Esophagus muscularis mucosa (tissue), 4 donors: ENCODE data around the gene ACR. TPM values are rescaled to one million over a fixed set of nuclear protein-coding genes. Genes with fewer than 3 reads are reported as not detected.
"Not testable (repeated sequence)": the region's sequence is repeated elsewhere in the genome, so short reads cannot be mapped to it uniquely, and the experiment has no call there.

Experiments used
- DNase-seq: peaks from one replicate; pipeline ENCODE4 v3.0.0-alpha.2; 2017; ENCODE audit errors: extremely low spot score
- H3K27ac ChIP-seq, 4 donors: fragments of 200-600 bp; sonication (generic); replicated peaks in 1 of 4; 1 replicate in 3 of 4; 2 replicates in 1 of 4; pipeline ENCODE4 v1.5.1; 2016 to 2019; ENCODE audit warnings: mild to moderate bottlenecking in 1 of 4
- H3K27me3 ChIP-seq, 4 donors: fragments of 200-600 bp; sonication (generic); one replicate each; pipeline versions ENCODE4 v1.5.1 to v1.6.0; 2016 to 2019
- H3K36me3 ChIP-seq, 4 donors: fragments of 200-600 bp; sonication (generic); one replicate each; pipeline ENCODE4 v1.5.1; 2016 to 2019
- H3K4me1 ChIP-seq, 4 donors: fragments of 200-600 bp; sonication (generic); one replicate each; pipeline ENCODE4 v1.5.1; 2016 to 2019
- H3K4me3 ChIP-seq, 4 donors: fragments of 200-600 bp; sonication (generic); 1 replicate in 2 of 4; 2 replicates in 2 of 4; pipeline ENCODE4 v1.5.1; 2016 to 2019; ENCODE audit warnings: mild to moderate bottlenecking in 4 of 4, moderate library complexity in 1 of 4
- H3K9me3 ChIP-seq, 4 donors: fragments of 200-600 bp; sonication (generic); 1 replicate in 3 of 4; 2 replicates in 1 of 4; pipeline ENCODE4 v1.5.1; 2016 to 2019
- CTCF ChIP-seq, 3 experiments: fragments of 200-600 bp in 2 of 3; fragments of 450-650 bp in 1 of 3; sonication (generic) in 2 of 3; IDR thresholded peaks; one replicate each; pipeline ENCODE4 v1.5.1; 2017 to 2019; ENCODE audit warnings: antibody characterized with exemption in 3 of 3, mild to moderate bottlenecking in 2 of 3, moderate library complexity in 1 of 3
- WGBS: methylation state at CpG from one replicate; pipeline ENCODE4 v1.1.5; 2018; 5-methylcytosine and 5-hydroxymethylcytosine counted together
- intact Hi-C: fragments of 100-400 bp; cut with DNase I; formaldehyde crosslinking; loops from one replicate; pipeline ENCODE4 v1.15.1; 2023
- total RNA-seq, 4 donors: library from RNA; depleted of rRNA; stranded (reverse); fragments of >200 nt; gene quantifications; one replicate each; pipeline versions ENCODE4 v1.1.0 to v1.2.1, GENCODE V29; 2016

The ACR gene
- total RNA-seq, 4 donors from 2014 or later: 0.42 to 0.46 TPM; not detected in 2

GRCh38 chr22:50749302-50750074 lies 11.5 kb downstream of the ACR start:
- H3K4me3 ChIP-seq, H3K4me1 ChIP-seq, H3K27me3 ChIP-seq, H3K36me3 ChIP-seq, DNase-seq, H3K9me3 ChIP-seq, H3K27ac ChIP-seq, intact Hi-C loops: not testable (repeated sequence)
- 74% methylated on average over 9 of the region's 9 CpGs for WGBS

GRCh38 chr22:50755251-50755650 lies 17.2 kb downstream of the ACR start:
- H3K9me3 ChIP-seq, H3K4me3 ChIP-seq, H3K36me3 ChIP-seq, intact Hi-C loops, DNase-seq, H3K27ac ChIP-seq, H3K27me3 ChIP-seq: not testable (repeated sequence)
- H3K4me1 ChIP-seq: peaks cover 8 to 13% (median 8%) of the 10 kb centered on the region in 4 donors
- WGBS: 87% methylated on average over 20 of the region's 20 CpGs

DNA sequence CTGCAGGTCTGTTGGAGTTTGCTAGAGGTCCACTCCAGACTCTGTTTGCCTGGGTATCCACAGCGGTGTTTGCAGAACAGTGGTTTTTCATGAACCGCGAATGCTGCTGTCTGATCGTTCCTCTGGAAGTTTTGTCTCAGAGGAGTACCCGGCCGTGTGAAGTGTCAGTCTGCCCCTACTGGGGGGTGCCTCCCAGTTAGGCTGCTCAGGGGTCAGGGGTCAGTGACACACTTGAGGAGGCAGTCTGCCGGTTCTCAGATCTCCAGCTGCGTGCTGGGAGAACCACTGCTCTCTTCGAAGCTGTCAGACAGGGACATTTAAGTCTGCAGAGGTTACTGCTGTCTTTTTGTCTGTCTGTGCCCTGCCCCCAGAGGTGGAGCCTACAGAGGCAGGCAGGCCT lies 18.4 kb downstream of the ACR start:
- Histone ChIP-seq H3K4me1 (peaks cover 8 to 13% (median 8%) of the 10 kb centered on the region in 4 donors), H3K4me3 (peak overlapping the region; percentile 46 to 70 (median 52))
- 30% methylated on average over 2 of the region's 9 CpGs for WGBS
- DNase-seq, intact Hi-C loops, H3K27me3 ChIP-seq, H3K9me3 ChIP-seq, H3K36me3 ChIP-seq, H3K27ac ChIP-seq: not testable (repeated sequence)

DNA sequence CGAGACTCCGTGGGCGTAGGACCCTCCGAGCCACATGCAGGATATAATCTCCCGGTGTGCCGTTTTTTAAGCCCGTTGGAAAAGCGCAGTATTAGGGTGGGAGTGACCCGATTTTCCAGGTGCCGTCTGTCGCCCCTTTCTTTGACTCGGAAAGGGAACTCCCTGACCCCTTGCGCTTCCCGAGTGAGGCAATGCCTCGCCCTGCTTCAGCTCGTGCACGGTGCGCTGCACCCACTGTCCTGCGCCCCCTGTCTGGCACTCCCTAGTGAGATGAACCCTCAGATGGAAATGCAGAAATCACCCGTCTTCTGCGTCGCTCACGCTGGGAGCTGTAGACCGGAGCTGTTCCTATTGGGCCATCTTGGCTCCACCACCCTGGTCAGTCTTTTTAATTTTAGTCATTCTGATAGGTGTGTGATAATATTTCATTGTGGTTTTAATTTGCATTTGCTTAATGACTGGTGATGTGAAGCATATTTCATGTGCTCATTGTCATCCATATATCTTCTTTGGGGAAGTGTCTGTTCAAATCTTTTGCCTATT lies 19.0 kb downstream of the ACR start:
- 0% methylated on average over 15 of the region's 24 CpGs for WGBS
- peaks cover 8 to 13% (median 8%) of the 10 kb centered on the region in 4 donors for H3K4me1 ChIP-seq
- peak overlapping the region; percentile 46 to 70 (median 52) for H3K4me3 ChIP-seq
- intact Hi-C loops, H3K9me3 ChIP-seq, H3K36me3 ChIP-seq, DNase-seq, H3K27me3 ChIP-seq: not testable (repeated sequence)
- peak in 2 of 3 experiments; percentile 18 to 26 for TF ChIP-seq CTCF (IDR thresholded peaks at IDR 0.05)
- H3K27ac ChIP-seq: peak overlapping the region in 1 of 4 donors; percentile 55

DNA sequence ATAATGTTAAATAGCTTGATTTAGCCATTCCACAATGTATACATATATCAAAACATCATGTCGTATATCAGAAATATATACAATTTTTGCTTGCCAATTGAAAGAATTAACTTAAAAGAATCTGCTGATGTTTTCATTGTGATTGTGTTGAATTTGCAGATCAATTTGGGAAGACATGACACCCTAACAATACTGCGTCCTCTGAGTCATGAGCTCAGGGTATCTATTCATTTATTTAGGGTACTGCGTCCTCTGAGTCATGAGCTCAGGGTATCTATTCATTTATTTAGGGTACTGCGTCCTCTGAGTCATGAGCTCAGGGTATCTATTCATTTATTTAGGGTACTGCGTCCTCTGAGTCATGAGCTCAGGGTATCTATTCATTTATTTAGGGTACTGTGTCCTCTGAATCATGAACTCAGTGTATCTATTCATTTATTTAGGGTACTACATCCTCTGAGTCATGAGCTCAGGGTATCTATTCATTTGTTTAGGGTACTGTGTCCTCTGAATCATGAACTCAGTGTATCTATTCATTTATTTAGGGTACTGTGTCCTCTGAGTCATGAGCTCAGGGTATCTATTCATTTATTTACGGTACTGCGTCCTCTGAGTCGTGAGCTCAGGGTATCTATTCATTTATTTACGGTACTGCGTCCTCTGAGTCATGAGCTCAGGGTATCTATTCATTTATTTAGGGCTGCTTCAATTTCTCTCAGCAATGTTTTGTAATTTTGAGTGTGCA lies 21.8 kb downstream of the ACR start:
- intact Hi-C loops, H3K27ac ChIP-seq, DNase-seq, H3K36me3 ChIP-seq, H3K9me3 ChIP-seq, H3K4me3 ChIP-seq, H3K27me3 ChIP-seq: not testable (repeated sequence)
- peaks cover 8 to 13% (median 8%) of the 10 kb centered on the region in 4 donors for H3K4me1 ChIP-seq
- WGBS: 65% methylated on average over 10 of the region's 10 CpGs

GRCh38 chr22:50761829-50762228 lies 23.8 kb downstream of the ACR start:
- H3K27ac ChIP-seq, DNase-seq, H3K36me3 ChIP-seq, H3K9me3 ChIP-seq, H3K4me3 ChIP-seq, intact Hi-C loops, H3K27me3 ChIP-seq: not testable (repeated sequence)
- peaks cover 7 to 13% (median 8%) of the 10 kb centered on the region in 4 donors for H3K4me1 ChIP-seq
- 94% methylated on average over 2 of the region's 2 CpGs for WGBS

- H3K27ac ChIP-seq, H3K4me3 ChIP-seq, H3K4me1 ChIP-seq, H3K27me3 ChIP-seq, DNase-seq, H3K36me3 ChIP-seq, intact Hi-C loops, H3K9me3 ChIP-seq: not testable (repeated sequence)
- 70% methylated on average over 3 of the region's 3 CpGs for WGBS
Measured at GRCh38 chr22:50764288-50764687, 26.3 kb downstream of the ACR start.

- DNase-seq, H3K4me3 ChIP-seq, H3K27ac ChIP-seq, intact Hi-C loops, H3K27me3 ChIP-seq, H3K4me1 ChIP-seq, H3K9me3 ChIP-seq: not testable (repeated sequence)
- peaks cover 0 to 23% (median 11%) of the 10 kb centered on the region in 4 donors for H3K36me3 ChIP-seq
- peak in 1 of 3 experiments; percentile 41 for TF ChIP-seq CTCF (IDR thresholded peaks at IDR 0.05)
- WGBS: 31% methylated on average over 7 of the region's 12 CpGs
Measured at GRCh38 chr22:50775132-50775531, 37.1 kb downstream of the ACR start.

DNA sequence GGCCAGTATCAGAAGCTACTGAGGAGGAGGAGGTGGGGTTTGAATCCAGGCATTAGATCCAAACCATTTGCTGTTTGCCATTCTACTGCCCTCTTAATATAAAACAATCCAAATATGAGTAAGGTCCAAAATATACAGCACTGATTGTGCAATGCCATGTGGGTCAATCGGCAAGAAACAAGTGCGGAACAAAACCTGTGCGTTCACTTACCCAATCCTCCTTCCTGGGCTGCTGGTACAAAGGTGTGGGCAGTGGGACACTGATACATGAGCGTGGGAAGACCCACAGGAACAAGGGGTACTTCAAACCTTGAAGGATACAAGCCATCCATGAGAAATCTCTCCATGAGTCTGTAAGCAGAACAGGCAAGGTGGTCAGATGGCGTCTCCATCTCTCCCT lies 39.6 kb downstream of the ACR start:
- H3K4me1 ChIP-seq, H3K4me3 ChIP-seq, H3K27me3 ChIP-seq, intact Hi-C loops, H3K9me3 ChIP-seq, H3K27ac ChIP-seq, DNase-seq: not testable (repeated sequence)
- WGBS: 88% methylated on average over 5 of the region's 5 CpGs
- peaks cover 0 to 30% (median 15%) of the 10 kb centered on the region in 4 donors for H3K36me3 ChIP-seq

DNA sequence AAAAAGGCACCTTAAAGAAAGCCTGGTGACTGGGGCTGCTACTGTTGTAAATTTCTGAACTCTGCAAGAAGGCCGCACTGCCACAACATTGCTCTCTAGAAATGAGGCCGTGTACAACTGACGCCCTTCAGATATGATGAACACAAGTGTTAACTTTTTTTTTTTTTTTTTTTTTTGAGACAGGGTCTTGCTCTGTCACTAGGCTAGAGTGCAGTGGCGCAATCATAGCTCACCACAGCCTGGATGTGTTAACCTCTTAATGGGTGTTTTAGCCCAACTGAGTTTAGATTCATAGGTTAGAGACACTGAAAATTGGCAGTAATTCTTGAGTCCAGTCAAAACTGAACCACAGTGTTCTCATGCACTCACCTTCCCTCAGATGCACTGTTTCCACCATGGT lies 42.2 kb downstream of the ACR start:
- H3K4me3 ChIP-seq, H3K27me3 ChIP-seq, H3K9me3 ChIP-seq, intact Hi-C loops, DNase-seq, H3K4me1 ChIP-seq, H3K27ac ChIP-seq: not testable (repeated sequence)
- peaks cover 0 to 30% (median 15%) of the 10 kb centered on the region in 4 donors for H3K36me3 ChIP-seq
- 83% methylated on average over 4 of the region's 4 CpGs for WGBS
